ENCODE data around the gene PBX1.

The PBX1 gene

DNA sequence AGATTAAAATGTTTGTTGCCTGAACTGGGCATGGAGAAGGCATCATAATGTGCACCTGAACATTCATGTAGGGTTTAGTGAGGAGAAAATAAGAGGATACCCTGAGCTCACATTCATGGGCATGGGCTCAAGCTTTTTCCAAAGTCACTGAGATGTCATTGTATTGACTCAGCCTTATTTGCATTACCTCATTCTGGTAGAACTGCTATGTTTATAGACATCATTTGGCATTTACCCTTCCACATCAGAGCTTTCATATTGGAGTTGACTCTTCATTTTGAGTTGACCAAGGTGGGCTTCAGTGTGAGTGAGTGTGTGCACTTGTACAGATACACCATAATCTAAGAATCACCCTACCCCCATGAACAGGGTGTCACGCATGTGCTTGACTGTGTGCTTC, 143.2 kb downstream of the PBX1 start:
- DNase-seq = no peak

DNA sequence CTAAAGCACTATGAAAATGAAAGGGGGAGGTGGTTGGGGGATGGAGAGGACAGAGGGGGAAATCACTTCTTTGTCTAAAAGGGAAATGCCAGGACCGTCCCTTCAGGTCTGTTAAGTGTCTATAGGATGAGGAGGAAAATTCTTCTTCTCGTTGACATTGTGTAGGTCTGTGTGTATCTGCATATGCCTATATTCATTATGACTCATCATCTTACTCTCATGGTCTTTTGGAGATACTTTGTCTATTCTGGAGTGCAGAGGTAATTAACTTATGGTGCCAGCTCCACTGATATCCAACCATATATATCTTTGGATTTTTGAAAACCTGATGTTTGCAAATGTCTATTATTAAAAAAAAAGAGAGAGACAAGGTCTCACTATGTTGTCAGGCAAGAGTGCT, 143.7 kb downstream of the PBX1 start:
- DNase-seq = no peak

- no peak for DNase-seq
Observed at GRCh38 chr1:164703463-164703862, 144.5 kb downstream of the PBX1 start.

DNA sequence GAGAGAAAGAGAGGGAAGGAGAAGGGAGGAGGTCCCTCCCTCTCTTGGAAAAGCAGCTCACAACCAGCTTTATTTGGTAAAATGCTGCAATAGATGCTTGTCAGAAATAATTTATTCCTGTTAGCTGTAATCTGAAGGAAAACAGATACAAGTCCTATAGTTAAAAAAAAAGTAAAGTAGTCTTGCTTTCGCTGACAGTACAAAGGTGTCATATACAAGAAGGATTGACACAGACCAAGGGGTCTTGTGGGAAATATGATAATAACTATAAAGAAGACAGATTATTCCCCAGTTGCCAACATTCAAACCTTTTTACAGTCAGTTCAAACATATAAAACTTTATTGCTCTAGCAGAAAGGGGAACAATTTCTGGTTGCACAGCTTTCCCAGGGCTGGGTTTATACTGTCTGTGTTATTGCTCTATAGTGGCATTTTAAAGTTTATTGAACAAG, 145.0 kb downstream of the PBX1 start:
- DNase-seq = no peak

DNA sequence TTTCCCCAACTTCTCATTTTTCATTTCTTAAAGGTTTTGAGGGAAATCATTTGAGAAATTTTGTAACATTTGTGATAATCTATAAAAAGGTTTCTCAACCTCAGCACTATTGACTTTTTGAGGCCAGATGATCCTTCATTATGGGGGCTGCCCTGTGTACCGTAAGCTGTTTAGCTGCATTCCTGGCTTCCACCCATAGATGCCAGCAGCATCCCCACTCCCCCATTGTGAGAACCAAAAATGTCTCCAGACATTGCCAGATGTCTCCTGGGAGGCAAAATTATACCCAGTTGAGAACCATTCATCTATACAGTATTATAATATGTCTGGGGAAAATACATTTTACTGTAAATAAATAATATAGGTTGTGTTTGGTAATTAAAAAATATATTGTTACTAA, 146.0 kb downstream of the PBX1 start:
- no peak for DNase-seq

DNA sequence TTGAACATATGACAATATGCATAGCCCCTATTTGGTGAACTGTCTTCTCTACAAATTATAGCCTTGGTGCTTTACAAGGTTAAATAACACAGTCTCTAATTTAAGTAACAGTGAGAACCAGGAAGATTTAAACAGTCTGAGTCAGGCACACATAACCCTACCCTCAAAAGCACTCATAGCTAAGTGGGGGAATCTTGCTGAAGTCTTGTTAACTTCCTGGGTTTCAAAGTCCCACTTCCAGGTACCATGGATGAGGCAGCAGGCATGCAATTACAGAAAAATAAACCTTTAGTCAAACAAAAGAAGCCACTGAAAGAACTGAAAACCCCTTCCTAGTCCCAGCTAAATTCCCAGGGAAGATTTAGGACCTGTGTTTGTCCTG, 147.6 kb downstream of the PBX1 start:
- DNase-seq = no peak

GRCh38 chr1:164707868-164708331, 148.9 kb downstream of the PBX1 start:
- DNase-seq = no peak

DNA sequence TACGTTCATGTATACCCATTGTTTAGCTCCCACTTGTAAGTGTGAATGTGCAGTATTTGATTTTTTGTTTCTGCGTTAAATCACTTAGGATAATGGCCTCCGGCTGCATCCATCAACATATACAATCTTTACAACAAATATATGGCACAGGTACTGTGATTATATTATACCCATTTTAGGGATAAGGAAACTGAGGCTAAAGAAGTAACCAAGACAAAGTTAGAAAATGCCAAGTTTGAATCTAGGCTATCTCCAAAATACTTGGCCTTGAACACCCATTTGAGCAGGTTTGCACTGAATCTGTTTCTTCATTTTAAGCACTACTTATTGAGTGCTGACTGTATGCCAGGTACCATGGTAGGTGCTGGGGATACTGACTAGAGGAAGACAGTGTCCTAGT, 149.6 kb downstream of the PBX1 start:
- DNase-seq = no peak

DNA sequence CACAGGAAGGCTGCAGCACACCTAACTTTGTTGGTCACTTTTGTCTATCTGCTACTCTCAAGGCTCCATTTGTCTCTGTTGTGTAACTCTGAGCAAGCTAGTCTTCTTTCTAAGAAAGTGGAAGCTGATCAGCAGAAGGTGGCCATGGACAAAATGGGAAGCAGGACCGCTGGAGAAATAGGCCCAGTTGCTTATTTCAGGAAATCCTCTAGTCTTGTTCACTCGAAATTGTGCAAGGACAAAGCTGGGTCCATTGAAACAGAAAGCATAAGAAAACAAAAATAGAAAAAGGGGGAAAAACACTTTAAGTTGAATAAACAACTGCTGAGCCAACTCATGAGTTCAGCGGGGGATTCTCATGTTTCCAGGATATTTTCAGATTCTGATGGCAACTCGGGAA, 150.1 kb downstream of the PBX1 start:
- DNase-seq = no peak

DNA sequence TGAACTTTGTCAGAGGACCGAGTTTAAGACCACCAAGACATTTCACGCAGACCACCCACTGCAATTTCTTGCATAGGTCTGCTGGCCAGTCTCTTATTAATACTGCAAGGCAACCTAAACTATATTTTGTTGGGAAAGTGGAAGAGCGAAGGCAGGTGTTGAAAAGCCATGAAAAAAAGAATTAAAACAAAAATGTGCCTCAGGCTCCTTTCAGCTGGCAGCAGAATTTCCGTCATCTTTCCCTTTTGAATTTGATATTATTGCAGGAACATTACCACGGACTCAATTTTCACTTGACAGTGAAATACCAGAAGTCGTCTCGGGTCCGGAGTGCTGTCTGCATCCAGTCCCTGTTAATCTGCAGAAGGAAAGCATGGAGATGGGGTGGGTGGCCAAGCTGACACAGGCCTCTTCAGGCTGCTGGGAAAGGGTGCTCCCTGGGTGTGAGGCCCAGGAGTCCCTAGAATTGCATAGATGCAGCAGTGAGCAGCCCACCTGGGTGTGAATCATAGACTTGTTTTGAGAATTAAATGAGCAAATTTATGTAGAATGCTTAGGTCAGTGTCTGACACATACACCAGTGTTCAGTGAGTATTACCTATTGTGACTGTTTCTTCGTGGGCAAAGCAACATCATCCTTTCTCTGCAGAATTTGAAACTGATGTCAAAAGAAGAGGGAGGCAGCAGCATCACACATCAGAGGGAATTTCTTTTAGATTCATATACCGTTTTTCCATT, 150.7 kb downstream of the PBX1 start:
- DNase-seq = no peak

GRCh38 chr1:164712131-164713036, 153.4 kb downstream of the PBX1 start:
- DNase-seq = no peak

DNA sequence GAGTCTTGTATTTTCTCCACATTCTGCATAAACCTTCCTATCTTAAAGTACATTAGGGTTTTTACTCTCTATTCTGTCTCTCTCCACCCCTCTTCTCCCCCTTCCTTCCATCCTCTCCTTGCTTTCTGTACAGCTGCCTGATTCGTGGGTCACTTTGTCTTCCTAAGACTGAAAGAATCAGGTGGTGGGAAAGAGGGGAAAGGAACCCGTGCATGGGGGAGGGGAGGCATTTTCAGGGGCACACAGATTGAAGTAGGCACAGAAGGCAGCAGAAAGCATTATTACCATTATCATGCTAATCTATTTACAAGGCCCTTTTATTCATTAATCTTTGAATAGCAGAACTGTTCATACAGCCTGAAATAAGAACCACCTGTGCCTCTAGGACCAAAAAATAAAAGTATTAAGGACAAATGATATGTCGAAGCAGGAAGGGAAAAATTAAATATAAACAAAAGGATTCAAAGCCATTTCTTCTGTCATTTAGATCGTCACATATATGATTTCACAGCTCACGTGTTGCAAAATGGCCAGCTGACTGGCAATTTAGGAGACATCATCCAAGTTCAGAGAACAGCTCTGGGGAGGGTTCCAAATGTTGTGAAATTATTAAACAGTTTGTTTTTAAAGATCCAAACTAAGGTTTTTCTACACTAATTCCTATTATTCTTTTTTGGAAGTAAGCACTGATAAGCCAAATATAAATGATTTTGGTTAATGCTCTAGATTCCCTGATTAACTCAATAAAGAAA, 154.6 kb downstream of the PBX1 start:
- DNase-seq = no peak

DNA sequence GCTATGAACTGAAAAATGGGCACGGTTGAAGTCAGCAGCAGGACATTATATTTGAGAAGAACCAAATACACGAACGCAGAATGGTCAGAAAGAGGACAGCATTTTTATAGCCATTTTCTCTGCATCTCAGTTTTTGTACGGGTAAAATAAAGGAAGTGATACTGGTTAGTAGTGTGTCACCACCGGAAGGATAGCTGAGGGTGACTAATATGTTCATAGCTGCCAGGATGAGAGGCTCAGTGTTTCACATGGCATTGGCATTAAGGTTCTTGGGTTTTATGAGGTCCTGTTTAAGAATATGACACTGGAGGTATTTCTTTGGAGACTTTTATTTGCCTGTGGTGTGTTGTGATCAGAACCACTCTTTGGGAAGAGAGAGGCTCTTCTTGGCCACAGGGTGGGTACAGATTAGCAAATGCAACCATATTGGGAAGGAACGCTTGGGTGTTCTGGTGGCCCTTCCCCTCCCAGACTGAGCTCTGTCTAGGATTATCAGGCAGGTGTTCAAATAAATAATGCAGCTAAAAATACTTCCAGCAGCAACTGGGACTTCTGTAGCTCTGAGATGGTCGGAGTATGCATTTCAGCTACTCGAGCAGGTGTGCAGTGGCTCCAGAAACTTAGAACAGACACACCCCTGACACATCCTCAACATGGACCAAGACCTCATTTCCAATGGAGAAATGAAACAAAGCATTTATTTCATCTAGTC, 158.2 kb downstream of the PBX1 start:
- DNase-seq = no peak

DNA sequence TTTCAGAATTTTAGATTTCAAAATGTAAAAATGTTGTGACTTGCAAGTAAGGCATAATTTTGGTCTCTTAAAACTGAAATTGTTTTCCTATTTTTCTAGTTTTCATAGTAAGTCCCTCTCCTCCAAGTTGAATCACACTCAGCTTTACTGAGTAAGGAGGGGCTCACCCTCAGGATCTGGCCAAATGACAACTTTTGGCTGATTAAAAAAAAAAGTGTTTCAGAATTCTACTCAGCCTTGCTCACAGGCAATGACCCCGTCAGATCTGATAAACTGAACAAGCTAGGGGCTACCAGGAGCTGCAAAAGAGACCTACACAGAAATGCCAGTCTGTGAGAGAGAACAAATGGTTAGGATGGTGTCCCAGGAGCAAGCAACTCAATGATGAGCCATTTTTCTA, 159.8 kb downstream of the PBX1 start:
- no peak for DNase-seq

GRCh38 chr1:164719676-164720439, 160.9 kb downstream of the PBX1 start:
- no peak for DNase-seq

- no peak for DNase-seq
Observed at GRCh38 chr1:164720440-164721227, 161.7 kb downstream of the PBX1 start.

DNA sequence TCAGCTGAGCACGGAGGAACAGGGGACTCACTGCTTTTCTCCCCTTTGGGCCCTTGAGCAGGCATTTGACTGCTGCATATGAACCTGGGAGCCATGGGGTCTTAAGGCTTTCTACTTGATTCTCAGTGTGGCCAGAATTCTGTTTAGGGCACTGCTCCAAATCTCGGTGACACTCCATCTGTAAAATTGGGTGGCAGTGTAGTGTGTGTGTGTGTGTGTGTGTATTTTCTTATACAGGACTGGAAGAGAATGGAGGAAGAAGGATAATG, 162.2 kb downstream of the PBX1 start:
- DNase-seq = no peak

DNA sequence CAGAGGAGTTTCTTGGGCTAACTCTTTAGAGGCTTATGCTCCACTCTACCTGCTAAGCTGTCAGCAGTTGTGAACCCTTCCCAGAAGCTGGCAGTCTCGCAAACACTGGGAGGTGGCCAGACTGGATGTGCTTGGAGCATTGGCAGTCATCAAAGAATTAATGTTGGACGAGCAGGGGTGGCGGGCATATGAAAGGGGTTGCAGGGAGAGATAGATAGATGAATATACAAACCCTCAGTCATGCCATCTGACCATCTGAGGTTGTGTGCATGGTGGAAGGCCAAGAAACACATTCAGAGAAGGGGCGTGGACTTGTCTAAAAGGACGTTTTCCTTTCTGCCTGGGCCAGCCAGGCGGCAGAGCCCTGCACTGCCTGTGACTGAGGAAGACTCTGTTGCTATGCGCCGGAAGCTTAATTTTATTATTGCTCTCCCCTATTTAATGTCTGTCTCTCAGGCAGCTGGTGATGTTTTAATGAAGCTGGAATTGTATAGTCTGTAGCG, 164.4 kb downstream of the PBX1 start:
- DNase-seq = no peak

- DNase-seq = no peak
Observed at GRCh38 chr1:164725401-164725800, 166.4 kb downstream of the PBX1 start.

DNA sequence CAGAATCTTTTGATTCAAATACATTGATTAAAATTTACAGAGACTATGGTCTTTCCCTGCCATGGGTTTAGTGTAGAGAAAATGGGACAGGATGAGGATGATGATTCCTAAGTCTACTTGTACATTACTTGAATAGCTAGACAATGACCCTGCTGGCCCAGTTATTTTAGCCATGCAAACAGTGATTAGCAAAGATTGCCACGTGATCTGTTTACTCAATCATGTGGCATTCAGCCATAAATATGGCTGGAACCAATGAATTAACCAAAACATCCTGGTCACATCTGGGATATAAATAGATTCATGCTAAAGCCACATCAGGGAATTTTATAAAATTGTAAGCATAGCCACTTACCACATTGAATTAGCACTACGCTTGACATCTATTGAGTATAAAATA, 167.3 kb downstream of the PBX1 start:
- no peak for DNase-seq

- DNase-seq = no peak
Observed at GRCh38 chr1:164728719-164729118, 169.7 kb downstream of the PBX1 start.

All from right hindlimb (tissue), 1 donor.